ENCODE measurements around the gene LRRC56. TPM values are rescaled to one million over a fixed set of nuclear protein-coding genes. Genes with fewer than 3 reads are reported as not detected.
"Not testable (repeated sequence)": the region's sequence is repeated elsewhere in the genome, so short reads cannot be mapped to it uniquely, and the experiment has no call there.

The LRRC56 gene
- polyA plus RNA-seq, 1 donor: 2.4 TPM

DNA sequence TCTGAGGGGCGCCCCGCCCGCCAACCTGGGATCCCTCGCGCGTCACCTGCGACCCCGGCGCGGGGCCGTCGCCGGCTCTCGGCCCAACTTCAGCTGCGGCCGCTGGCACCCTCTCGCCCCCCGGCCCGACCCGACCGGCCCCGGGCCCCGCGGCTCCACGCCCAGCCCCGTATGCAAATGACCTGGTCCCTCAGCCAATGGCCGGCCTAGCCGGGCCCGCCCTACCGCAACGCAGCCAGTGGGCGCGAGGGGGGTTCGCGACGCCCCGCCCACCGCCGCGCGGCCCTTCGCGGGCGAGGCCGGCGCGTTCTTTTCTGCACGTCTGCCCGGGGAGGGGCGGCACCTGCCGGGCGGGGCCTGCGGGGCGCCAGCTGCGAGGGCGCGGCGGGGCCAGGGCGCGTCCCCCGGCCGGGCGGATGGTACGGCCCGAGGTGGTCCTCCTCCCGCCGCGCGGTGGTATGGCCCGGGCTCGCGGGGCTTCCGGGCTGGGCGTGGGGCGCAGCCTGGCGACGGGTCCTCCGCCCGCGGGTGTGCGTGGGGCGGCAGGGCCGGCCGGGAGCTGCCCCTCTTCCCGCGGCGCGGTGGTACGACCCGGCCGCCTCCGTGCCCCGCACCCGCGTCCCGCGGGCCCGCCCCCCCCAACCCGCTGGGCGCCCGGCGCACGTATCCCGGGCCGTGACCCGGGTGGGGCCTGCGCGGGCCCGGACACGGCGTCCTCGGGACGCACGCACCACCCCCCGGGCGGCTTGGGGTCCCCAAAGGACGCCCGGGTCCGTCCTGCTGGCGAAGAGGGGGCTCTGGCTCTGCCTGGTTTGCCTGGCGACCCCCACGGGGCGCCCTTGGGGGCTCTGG, 31.2 kb downstream of the LRRC56 start:
- peak; percentile 95 to 98 for DNase-seq
- H3K4me1 ChIP-seq (ENCODE audit: control insufficient read depth, insufficient read depth, low read length): peaks cover 16% of the 10 kb centered on the region
- H3K27ac ChIP-seq (ENCODE audit: low read length): no peak overlapping the region
- peaks cover 18% of the 10 kb centered on the region for H3K27me3 ChIP-seq (ENCODE audit: control insufficient read depth, insufficient read depth, low read length)
- H3K36me3 ChIP-seq (ENCODE audit: control insufficient read depth, insufficient read depth, low read length): peaks cover 7% of the 10 kb centered on the region
- WGBS (ENCODE audit: insufficient coverage, low lambda C conversion rate): no CpG with 5 or more reads among the region's 123 CpGs
- no peaks in the 10 kb centered on the region for H3K9me3 ChIP-seq (ENCODE audit: control insufficient read depth, low read depth, low read length)
- peak overlapping the region; percentile 63 for H3K4me3 ChIP-seq (ENCODE audit: low read length)

GRCh38 chr11:569158-569885, 32.0 kb downstream of the LRRC56 start:
- no CpG with 5 or more reads among the region's 36 CpGs for WGBS (ENCODE audit: insufficient coverage, low lambda C conversion rate)
- peak in 1 of 2 donors; percentile 39 for DNase-seq
- H3K4me1 ChIP-seq (ENCODE audit: control insufficient read depth, insufficient read depth, low read length): peaks cover 20% of the 10 kb centered on the region
- H3K27ac ChIP-seq (ENCODE audit: low read length): no peak overlapping the region
- H3K36me3 ChIP-seq (ENCODE audit: control insufficient read depth, insufficient read depth, low read length): no peaks in the 10 kb centered on the region
- no peaks in the 10 kb centered on the region for H3K9me3 ChIP-seq (ENCODE audit: control insufficient read depth, low read depth, low read length)
- H3K4me3 ChIP-seq (ENCODE audit: low read length): peak overlapping the region; percentile 63
- H3K27me3 ChIP-seq (ENCODE audit: control insufficient read depth, insufficient read depth, low read length): peaks cover 21% of the 10 kb centered on the region

DNA sequence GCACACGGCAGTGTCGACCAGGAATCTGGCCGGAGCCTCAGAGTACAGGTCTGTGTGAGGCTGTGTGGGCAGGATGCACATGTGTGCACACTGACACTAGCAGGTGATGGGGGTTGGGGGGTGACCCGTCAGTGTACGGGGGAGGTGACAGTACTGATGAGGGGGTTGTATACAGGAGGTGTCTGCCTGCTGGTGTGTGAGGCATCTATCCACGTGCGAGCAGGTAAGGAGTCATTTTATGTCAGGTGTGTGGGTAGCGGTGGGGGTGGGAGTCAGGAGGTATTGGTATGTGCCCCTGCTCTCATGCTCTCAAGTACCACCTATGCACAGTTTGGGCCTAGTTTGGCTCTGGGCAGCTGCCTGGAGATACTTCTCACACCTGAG, 34.5 kb downstream of the LRRC56 start:
- H3K4me3 ChIP-seq (ENCODE audit: low read length): no peak overlapping the region

GRCh38 chr11:573146-573759, 35.9 kb downstream of the LRRC56 start:
- WGBS (ENCODE audit: insufficient coverage, low lambda C conversion rate): 100% methylated on average over 2 of the region's 16 CpGs
- H3K36me3 ChIP-seq (ENCODE audit: control insufficient read depth, insufficient read depth, low read length): no peaks in the 10 kb centered on the region
- H3K27me3 ChIP-seq (ENCODE audit: control insufficient read depth, insufficient read depth, low read length): peaks cover 33% of the 10 kb centered on the region
- DNase-seq: no peak
- H3K4me1 ChIP-seq (ENCODE audit: control insufficient read depth, insufficient read depth, low read length): peaks cover 30% of the 10 kb centered on the region
- H3K27ac ChIP-seq (ENCODE audit: low read length): no peak overlapping the region
- H3K4me3 ChIP-seq (ENCODE audit: low read length): no peak overlapping the region
- no peaks in the 10 kb centered on the region for H3K9me3 ChIP-seq (ENCODE audit: control insufficient read depth, low read depth, low read length)

More for the DNA sequence above, 34.5 kb downstream of the LRRC56 start:
- no CpG with 5 or more reads among the region's 8 CpGs for WGBS (ENCODE audit: insufficient coverage, low lambda C conversion rate)
- peaks cover 28% of the 10 kb centered on the region for H3K4me1 ChIP-seq (ENCODE audit: control insufficient read depth, insufficient read depth, low read length)
- H3K27ac ChIP-seq (ENCODE audit: low read length): no peak overlapping the region
- peaks cover 33% of the 10 kb centered on the region for H3K27me3 ChIP-seq (ENCODE audit: control insufficient read depth, insufficient read depth, low read length)
- no peaks in the 10 kb centered on the region for H3K9me3 ChIP-seq (ENCODE audit: control insufficient read depth, low read depth, low read length)
- no peak for DNase-seq
- no peaks in the 10 kb centered on the region for H3K36me3 ChIP-seq (ENCODE audit: control insufficient read depth, insufficient read depth, low read length)

- 0% methylated on average over 1 of the region's 14 CpGs for WGBS (ENCODE audit: insufficient coverage, low lambda C conversion rate)
- peak in 1 of 2 donors; percentile 64 for DNase-seq
- peaks cover 31% of the 10 kb centered on the region for H3K27me3 ChIP-seq (ENCODE audit: control insufficient read depth, insufficient read depth, low read length)
- H3K4me3 ChIP-seq (ENCODE audit: low read length); H3K9me3 ChIP-seq (ENCODE audit: control insufficient read depth, low read depth, low read length); H3K36me3 ChIP-seq (ENCODE audit: control insufficient read depth, insufficient read depth, low read length); H3K27ac ChIP-seq (ENCODE audit: low read length): not testable (repeated sequence)
- H3K4me1 ChIP-seq (ENCODE audit: control insufficient read depth, insufficient read depth, low read length): peaks cover 37% of the 10 kb centered on the region
Measured at GRCh38 chr11:574031-574570, 36.8 kb downstream of the LRRC56 start.

GRCh38 chr11:574632-575312, 37.4 kb downstream of the LRRC56 start:
- no CpG with 5 or more reads among the region's 25 CpGs for WGBS (ENCODE audit: insufficient coverage, low lambda C conversion rate)
- Histone ChIP-seq H3K27ac (ENCODE audit: low read length) (no peak overlapping the region), H3K27me3 (ENCODE audit: control insufficient read depth, insufficient read depth, low read length) (peaks cover 25% of the 10 kb centered on the region), H3K4me1 (ENCODE audit: control insufficient read depth, insufficient read depth, low read length) (peaks cover 38% of the 10 kb centered on the region), H3K4me3 (ENCODE audit: low read length) (peak overlapping the region; percentile 41), H3K9me3 (ENCODE audit: control insufficient read depth, low read depth, low read length) (no peaks in the 10 kb centered on the region), H3K36me3 (ENCODE audit: control insufficient read depth, insufficient read depth, low read length) (no peaks in the 10 kb centered on the region)
- peak in 1 of 2 donors; percentile 35 for DNase-seq

DNA sequence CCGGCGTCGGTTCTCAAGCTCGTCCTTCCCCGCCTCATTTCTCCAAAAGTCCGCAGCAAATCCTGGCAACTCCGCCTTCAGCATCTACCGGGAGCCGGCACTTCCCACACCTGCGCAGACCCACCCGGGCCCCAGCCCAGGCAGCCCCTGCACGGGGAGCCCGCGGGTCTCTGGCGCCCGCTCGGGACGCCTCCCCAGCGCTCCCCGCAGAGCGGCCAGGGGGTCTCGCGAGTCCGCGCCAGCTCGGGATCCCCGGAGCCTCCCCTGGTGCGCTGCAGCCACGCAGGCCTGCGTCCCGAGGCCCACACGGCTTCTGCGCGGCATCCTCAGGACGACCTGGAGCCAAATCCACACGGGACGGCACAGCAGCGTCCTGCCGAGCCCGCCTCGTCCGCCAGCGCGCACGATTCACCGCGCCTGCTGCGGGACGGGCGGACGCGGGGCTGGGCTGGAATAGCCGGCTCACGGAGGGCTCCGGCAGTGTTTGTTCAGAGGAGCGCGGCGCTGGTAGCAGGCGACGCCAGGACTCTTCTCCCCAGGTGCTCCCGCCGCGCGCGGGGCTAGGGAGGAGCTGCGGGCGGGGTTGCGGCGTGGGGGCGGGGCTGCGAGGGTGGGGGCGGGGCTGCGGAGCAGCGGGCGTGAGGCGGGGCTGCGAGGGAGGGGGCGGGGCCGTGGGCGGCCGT, 38.1 kb downstream of the LRRC56 start:
- peaks cover 24% of the 10 kb centered on the region for H3K27me3 ChIP-seq (ENCODE audit: control insufficient read depth, insufficient read depth, low read length)
- H3K4me3 ChIP-seq (ENCODE audit: low read length): peak overlapping the region; percentile 41
- WGBS (ENCODE audit: insufficient coverage, low lambda C conversion rate): no CpG with 5 or more reads among the region's 81 CpGs
- no peak overlapping the region for H3K27ac ChIP-seq (ENCODE audit: low read length)
- H3K4me1 ChIP-seq (ENCODE audit: control insufficient read depth, insufficient read depth, low read length): peaks cover 43% of the 10 kb centered on the region
- no peaks in the 10 kb centered on the region for H3K9me3 ChIP-seq (ENCODE audit: control insufficient read depth, low read depth, low read length)
- DNase-seq: peak; percentile 59 to 72
- no peaks in the 10 kb centered on the region for H3K36me3 ChIP-seq (ENCODE audit: control insufficient read depth, insufficient read depth, low read length)

DNA sequence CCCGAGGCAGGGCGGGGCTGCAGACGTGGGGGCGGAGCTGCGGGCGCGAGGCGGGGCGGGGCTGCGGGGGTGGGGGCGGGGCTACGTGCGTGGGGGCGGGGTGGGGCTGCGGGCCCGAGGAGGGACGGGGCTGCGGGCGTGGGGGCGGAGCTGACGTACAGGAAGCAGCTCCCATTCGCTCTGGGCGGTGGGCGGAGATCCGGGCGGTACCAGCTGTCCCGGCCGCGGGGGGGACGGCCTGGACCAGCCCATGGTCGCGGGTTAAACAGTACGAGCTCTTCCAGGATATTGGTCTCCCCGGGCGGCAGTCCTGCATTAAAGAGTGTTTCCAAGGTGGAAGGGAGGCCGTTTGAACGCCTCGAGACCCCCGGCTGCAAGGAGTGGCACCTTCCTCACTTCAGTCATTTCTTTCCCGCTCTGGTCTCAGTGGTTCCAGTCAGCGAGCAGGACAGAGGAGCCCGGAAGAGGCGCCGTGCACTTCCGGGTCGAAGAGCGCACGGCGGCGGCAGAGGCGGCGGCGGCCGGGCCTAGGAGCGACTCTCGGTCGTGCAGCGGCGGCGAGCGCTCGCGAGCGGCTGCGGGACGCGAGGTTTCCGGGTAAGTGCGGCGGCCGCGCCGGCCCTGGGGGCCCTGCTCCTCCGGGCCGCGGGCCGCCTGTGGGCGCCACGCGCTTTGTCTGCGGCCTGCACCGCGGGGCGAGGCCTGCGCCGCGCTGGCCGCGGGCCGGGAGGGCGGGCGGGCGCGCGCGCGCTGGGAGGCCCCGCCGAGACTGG, 38.9 kb downstream of the LRRC56 start, which contains the start of gene PHRF1:
Gene PHRF1, plus strand, starts transcription at position 475 of the 773 bp plus-strand sequence. CDS start 5,043 bp downstream, outside the sequence.
- Histone ChIP-seq H3K27me3 (ENCODE audit: control insufficient read depth, insufficient read depth, low read length) (peaks cover 22% of the 10 kb centered on the region), H3K4me3 (ENCODE audit: low read length) (peak within 1 kb of the TSS; percentile 99), H3K9me3 (ENCODE audit: control insufficient read depth, low read depth, low read length) (no peaks in the 10 kb centered on the region), H3K4me1 (ENCODE audit: control insufficient read depth, insufficient read depth, low read length) (peaks cover 48% of the 10 kb centered on the region), H3K27ac (ENCODE audit: low read length) (peak within 1 kb of the TSS; percentile 98), H3K36me3 (ENCODE audit: control insufficient read depth, insufficient read depth, low read length) (peaks cover 1% of the 10 kb centered on the region)
- DNase-seq: peak; percentile 94 to 96
- WGBS (ENCODE audit: insufficient coverage, low lambda C conversion rate): no CpG with 5 or more reads among the region's 99 CpGs

Measured in large intestine (tissue), 3 donors.